ENCODE measurements around the gene PEX12.

Gene PEX12

DNA sequence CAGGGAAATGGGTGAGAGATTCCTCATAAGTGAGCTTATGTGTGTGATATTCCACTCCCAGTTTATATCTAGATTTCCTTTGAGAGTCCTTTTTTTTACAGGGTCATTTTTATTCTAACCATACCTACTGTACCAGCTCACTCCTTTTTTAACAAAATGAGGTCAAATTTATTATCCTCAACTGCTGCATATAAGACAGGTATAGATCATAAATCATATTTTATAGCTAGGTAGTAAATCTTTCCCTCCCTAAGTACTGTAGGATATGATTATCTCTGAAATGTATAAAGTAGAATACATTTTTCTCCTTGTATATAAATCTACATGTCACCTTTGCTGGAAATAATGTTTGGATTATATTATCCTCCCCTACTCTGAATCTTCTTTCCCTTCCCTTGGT, 40.3 kb upstream of the PEX12 start:
- TF ChIP-seq, protein P1, sequence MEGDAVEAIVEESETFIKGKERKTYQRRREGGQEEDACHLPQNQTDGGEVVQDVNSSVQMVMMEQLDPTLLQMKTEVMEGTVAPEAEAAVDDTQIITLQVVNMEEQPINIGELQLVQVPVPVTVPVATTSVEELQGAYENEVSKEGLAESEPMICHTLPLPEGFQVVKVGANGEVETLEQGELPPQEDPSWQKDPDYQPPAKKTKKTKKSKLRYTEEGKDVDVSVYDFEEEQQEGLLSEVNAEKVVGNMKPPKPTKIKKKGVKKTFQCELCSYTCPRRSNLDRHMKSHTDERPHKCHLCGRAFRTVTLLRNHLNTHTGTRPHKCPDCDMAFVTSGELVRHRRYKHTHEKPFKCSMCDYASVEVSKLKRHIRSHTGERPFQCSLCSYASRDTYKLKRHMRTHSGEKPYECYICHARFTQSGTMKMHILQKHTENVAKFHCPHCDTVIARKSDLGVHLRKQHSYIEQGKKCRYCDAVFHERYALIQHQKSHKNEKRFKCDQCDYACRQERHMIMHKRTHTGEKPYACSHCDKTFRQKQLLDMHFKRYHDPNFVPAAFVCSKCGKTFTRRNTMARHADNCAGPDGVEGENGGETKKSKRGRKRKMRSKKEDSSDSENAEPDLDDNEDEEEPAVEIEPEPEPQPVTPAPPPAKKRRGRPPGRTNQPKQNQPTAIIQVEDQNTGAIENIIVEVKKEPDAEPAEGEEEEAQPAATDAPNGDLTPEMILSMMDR (IDR thresholded peaks at IDR 0.05; ENCODE audit: low read depth, low read length, poor library complexity, severe bottlenecking), result no peak
- TF ChIP-seq EZH2phosphoT487 (IDR thresholded peaks at IDR 0.05; ENCODE audit: borderline replicate concordance, low read length), result no peak
- no peak overlapping the region for H3K4me2 ChIP-seq (ENCODE audit: low read length)
- H3K27me3 ChIP-seq (ENCODE audit: control insufficient read depth, low read length), result no peaks in the 10 kb centered on the region
- H3K27ac ChIP-seq (ENCODE audit: low read depth, low read length), result no peak overlapping the region
- no peaks in the 10 kb centered on the region for H3K9me3 ChIP-seq (ENCODE audit: control insufficient read depth, insufficient read depth, low read length)
- peaks cover 9% of the 10 kb centered on the region for H3K36me3 ChIP-seq (ENCODE audit: control insufficient read depth, low read length)
- H3K9me2 ChIP-seq (replicated peaks; ENCODE audit: control insufficient read depth, low read length), result no peaks in the 10 kb centered on the region
- H3K79me2 ChIP-seq (ENCODE audit: control insufficient read depth, low read length), result no peaks in the 10 kb centered on the region
- peaks cover 10% of the 10 kb centered on the region for H3K4me1 ChIP-seq (ENCODE audit: control insufficient read depth, low read length)
- no peaks in the 10 kb centered on the region for H3F3A ChIP-seq (ENCODE audit: control insufficient read depth, insufficient read depth)
- H3K4me3 ChIP-seq (ENCODE audit: low read length), result no peak overlapping the region
- no peaks in the 10 kb centered on the region for H4K20me1 ChIP-seq (ENCODE audit: control insufficient read depth, insufficient read depth, low read depth, low read length)

DNA sequence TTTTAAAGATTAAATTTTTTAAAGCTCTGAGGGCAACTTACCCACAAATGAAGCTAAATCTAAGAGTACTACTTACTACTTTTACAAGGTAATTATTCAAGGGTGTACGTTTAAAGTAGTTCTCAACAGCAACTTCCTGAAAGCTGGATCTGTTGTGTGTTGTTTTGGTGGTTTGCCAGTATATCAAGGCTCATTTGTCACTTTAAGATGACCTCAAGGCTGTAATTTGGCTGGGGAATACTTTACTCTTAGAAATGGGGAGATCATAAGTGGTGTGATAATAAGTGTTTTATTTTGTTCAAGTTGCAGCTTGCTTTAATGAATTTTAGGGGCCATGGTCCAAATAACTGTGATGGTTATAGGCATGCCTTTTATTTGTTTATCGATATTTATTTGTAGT, 39.1 kb upstream of the PEX12 start:
- Histone ChIP-seq H3K9me3 (ENCODE audit: control insufficient read depth, insufficient read depth, low read length) (no peaks in the 10 kb centered on the region), H3K27me3 (ENCODE audit: control insufficient read depth, low read length) (no peaks in the 10 kb centered on the region), H3K27ac (ENCODE audit: low read depth, low read length) (no peak overlapping the region), H3K4me2 (ENCODE audit: low read length) (no peak overlapping the region), H3K79me2 (ENCODE audit: control insufficient read depth, low read length) (no peaks in the 10 kb centered on the region), H3F3A (ENCODE audit: control insufficient read depth, insufficient read depth) (no peaks in the 10 kb centered on the region), H3K4me3 (ENCODE audit: low read length) (no peak overlapping the region), H3K9me2 (replicated peaks; ENCODE audit: control insufficient read depth, low read length) (no peaks in the 10 kb centered on the region), H3K4me1 (ENCODE audit: control insufficient read depth, low read length) (peaks cover 10% of the 10 kb centered on the region), H4K20me1 (ENCODE audit: control insufficient read depth, insufficient read depth, low read depth, low read length) (peaks cover 3% of the 10 kb centered on the region; the same call in 1 of the 2 replicates), H3K36me3 (ENCODE audit: control insufficient read depth, low read length) (peaks cover 15% of the 10 kb centered on the region)
- TF ChIP-seq, protein P1 (IDR thresholded peaks at IDR 0.05; ENCODE audit: low read depth, low read length, poor library complexity, severe bottlenecking), result no peak
- TF ChIP-seq EZH2phosphoT487 (IDR thresholded peaks at IDR 0.05; ENCODE audit: borderline replicate concordance, low read length), result no peak

DNA sequence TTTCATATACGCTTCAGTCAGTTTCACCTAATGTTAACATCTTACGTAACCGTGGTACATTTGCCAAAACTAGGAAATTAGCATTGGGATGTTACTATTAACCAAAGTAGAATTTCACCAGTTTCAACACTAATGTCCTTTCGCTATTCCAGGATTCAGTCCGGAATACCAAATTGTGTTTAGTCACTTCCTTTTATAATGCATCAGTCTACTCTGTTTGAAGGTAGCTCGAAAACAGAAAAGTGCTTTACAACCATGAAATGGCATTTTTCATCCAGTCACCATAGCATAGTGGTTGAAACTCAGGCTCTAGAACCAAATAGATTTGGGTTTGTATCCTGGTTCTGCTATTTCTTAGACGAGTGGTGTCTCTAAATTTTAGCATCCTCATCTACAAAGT, 38.2 kb upstream of the PEX12 start:
- Histone ChIP-seq H4K20me1 (ENCODE audit: control insufficient read depth, insufficient read depth, low read depth, low read length) (peaks cover 4% of the 10 kb centered on the region; the same call in 1 of the 2 replicates), H3K79me2 (ENCODE audit: control insufficient read depth, low read length) (no peaks in the 10 kb centered on the region)
- TF ChIP-seq EZH2phosphoT487 (IDR thresholded peaks at IDR 0.05; ENCODE audit: borderline replicate concordance, low read length), result no peak
- TF ChIP-seq, protein P1 (IDR thresholded peaks at IDR 0.05; ENCODE audit: low read depth, low read length, poor library complexity, severe bottlenecking), result no peak

More for the DNA sequence above, 38.2 kb upstream of the PEX12 start:
- H3K4me3 ChIP-seq (ENCODE audit: low read length), result no peak overlapping the region
- H3K27me3 ChIP-seq (ENCODE audit: control insufficient read depth, low read length), result no peaks in the 10 kb centered on the region
- H3K4me1 ChIP-seq (ENCODE audit: control insufficient read depth, low read length), result peaks cover 10% of the 10 kb centered on the region
- peaks cover 15% of the 10 kb centered on the region for H3K36me3 ChIP-seq (ENCODE audit: control insufficient read depth, low read length)
- no peak overlapping the region for H3K27ac ChIP-seq (ENCODE audit: low read depth, low read length)
- no peaks in the 10 kb centered on the region for H3K9me3 ChIP-seq (ENCODE audit: control insufficient read depth, insufficient read depth, low read length)
- H3K9me2 ChIP-seq (replicated peaks; ENCODE audit: control insufficient read depth, low read length), result no peaks in the 10 kb centered on the region
- no peak overlapping the region for H3K4me2 ChIP-seq (ENCODE audit: low read length)
- no peaks in the 10 kb centered on the region for H3F3A ChIP-seq (ENCODE audit: control insufficient read depth, insufficient read depth)

Data from DOHH2 (cell line).